Bronchial epithelial cell (primary cell): ENCODE measurements around the gene IPO4. TPM values are rescaled to one million over a fixed set of nuclear protein-coding genes. Genes with fewer than 3 reads are reported as not detected.
A peak's percentile ranks its signal among the peaks of the same experiment; 100 is the strongest.

ENCODE experiments used
- DNase-seq: peaks from one replicate; pipeline ENCODE4 v3.0.0-alpha.2; 2010; ENCODE audit warnings: low read depth
- FAIRE-seq: peaks from 2 replicates; lab custom pipeline; 2011; peaks lifted over from hg19 to GRCh38; lab: Jason Lieb, UNC
- H3K27me3 ChIP-seq: 2 replicates; pipeline ENCODE4 v1.5.1; 2011; ENCODE audit warnings: low read length; ENCODE audit not compliant: control insufficient read depth, insufficient read depth
- H3K36me3 ChIP-seq: 2 replicates; pipeline ENCODE4 v1.5.1; 2011; ENCODE audit warnings: low read length; ENCODE audit not compliant: control insufficient read depth, insufficient read depth
- H3K4me3 ChIP-seq: 2 replicates; pipeline ENCODE4 v1.5.1; 2011; ENCODE audit warnings: mild to moderate bottlenecking, low read depth, low read length, control low read depth
- CTCF ChIP-seq: IDR thresholded peaks from 2 replicates; pipeline ENCODE4 v1.5.1; 2011; ENCODE audit warnings: mild to moderate bottlenecking, moderate library complexity, low read length, control low read depth, inconsistent platforms; ENCODE audit not compliant: insufficient read depth, severe bottlenecking
- total RNA-seq: library from RNA; depleted of rRNA; stranded (reverse); fragments of >200 nt; gene quantifications from 2 replicates; pipeline ENCODE4 v1.2.1, GENCODE V29; 2014

The IPO4 gene
- total RNA-seq: 27.0 and 41.9 TPM in 2 replicates

GRCh38 chr14:24188251-24189058 lies at the start of gene IPO4:
IPO4 (minus strand) TSS chr14:24188816; CDS start chr14:24188787, 29 bp downstream.
- FAIRE-seq: no peak
- no peaks in the 10 kb centered on the region for H3K27me3 ChIP-seq
- H3K4me3 ChIP-seq: peak within 1 kb of the TSS; percentile 92
- no peak for TF ChIP-seq CTCF
- peak; percentile 87 for DNase-seq
- H3K36me3 ChIP-seq: peaks cover 34% of the 10 kb centered on the region

GRCh38 chr14:24238123-24238522 lies 49.5 kb upstream of the IPO4 start:
- TF ChIP-seq CTCF: no peak
- no peak overlapping the region for H3K4me3 ChIP-seq
- FAIRE-seq (no peak), DNase-seq (peak; percentile 91)
- peaks cover 26% of the 10 kb centered on the region for H3K36me3 ChIP-seq
- no peaks in the 10 kb centered on the region for H3K27me3 ChIP-seq

- peaks cover 26% of the 10 kb centered on the region for H3K36me3 ChIP-seq
These were observed 48.9 kb upstream of the IPO4 start for GRCh38 chr14:24237463-24237955.

GRCh38 chr14:24236689-24237462 lies 48.3 kb upstream of the IPO4 start:
- DNase-seq (no peak), FAIRE-seq (no peak)
- no peak for TF ChIP-seq CTCF
- peaks cover 26% of the 10 kb centered on the region for H3K36me3 ChIP-seq
- no peaks in the 10 kb centered on the region for H3K27me3 ChIP-seq
- H3K4me3 ChIP-seq: no peak overlapping the region

More at GRCh38 chr14:24237463-24237955, 48.9 kb upstream of the IPO4 start:
- no peak for DNase-seq
- Histone ChIP-seq H3K4me3 (no peak overlapping the region), H3K27me3 (no peaks in the 10 kb centered on the region)
- FAIRE-seq: no peak
- no peak for TF ChIP-seq CTCF

- FAIRE-seq (no peak), DNase-seq (no peak)
- TF ChIP-seq CTCF: no peak
- H3K27me3 ChIP-seq: no peaks in the 10 kb centered on the region
- H3K36me3 ChIP-seq: peaks cover 25% of the 10 kb centered on the region
- no peak overlapping the region for H3K4me3 ChIP-seq
These were observed 47.4 kb upstream of the IPO4 start for GRCh38 chr14:24235804-24236688.
